Right lung (tissue), 5 donors: Measurements from ENCODE around the gene PDIA5. TPM values are rescaled to one million over a fixed set of nuclear protein-coding genes. Genes with fewer than 3 reads are reported as not detected.

Experiments
- DNase-seq, 2 donors: peaks; one replicate each; pipeline ENCODE4 v3.0.0-alpha.2; 2013
- polyA plus RNA-seq, 5 donors: library from polyadenylated mRNA; unstranded; fragments of 120-200 nt; gene quantifications; one replicate each; pipeline versions ENCODE4 v1.2.1 to v1.2.3, GENCODE V29; 2013; ENCODE audit warnings: inconsistent platforms in 1 of 5, low replicate concordance in 1 of 5; ENCODE audit not compliant: insufficient read length in 5 of 5, insufficient read depth in 1 of 5

PDIA5 gene
- polyA plus RNA-seq, 5 donors = 25.8 to 33.8 (median 30.6) TPM

- no peak for DNase-seq
Observed at GRCh38 chr3:123161167-123161566, 94.3 kb downstream of the PDIA5 start.

GRCh38 chr3:123163141-123163540, 96.3 kb downstream of the PDIA5 start:
- no peak for DNase-seq

GRCh38 chr3:123165163-123165562, 98.3 kb downstream of the PDIA5 start:
- DNase-seq = no peak

- DNase-seq = no peak
Observed at GRCh38 chr3:123167686-123168085, 100.9 kb downstream of the PDIA5 start.

- DNase-seq = no peak
Observed at GRCh38 chr3:123168122-123168521, 101.3 kb downstream of the PDIA5 start.

- DNase-seq = no peak
Observed at GRCh38 chr3:123168605-123169004, 101.8 kb downstream of the PDIA5 start.

- no peak for DNase-seq
Observed at GRCh38 chr3:123169492-123169929, 102.7 kb downstream of the PDIA5 start.

GRCh38 chr3:123169930-123170329, 103.1 kb downstream of the PDIA5 start:
- no peak for DNase-seq

GRCh38 chr3:123180791-123181190, 114.0 kb downstream of the PDIA5 start:
- DNase-seq = no peak

GRCh38 chr3:123186695-123187094, 119.9 kb downstream of the PDIA5 start:
- DNase-seq = no peak

GRCh38 chr3:123188058-123188457, 121.2 kb downstream of the PDIA5 start:
- DNase-seq = no peak

GRCh38 chr3:123193448-123194101, 126.8 kb downstream of the PDIA5 start:
- no peak for DNase-seq

GRCh38 chr3:123194552-123194951, 127.7 kb downstream of the PDIA5 start:
- DNase-seq = no peak

GRCh38 chr3:123198372-123198771, 131.5 kb downstream of the PDIA5 start:
- DNase-seq = no peak

GRCh38 chr3:123201223-123201556, 134.4 kb downstream of the PDIA5 start:
- DNase-seq = no peak

GRCh38 chr3:123201557-123202427, 135.0 kb downstream of the PDIA5 start, which contains the start of gene SEC22A:
TSS of gene SEC22A (plus strand) at chr3:123201943. CDS start at chr3:123209218, 7,275 bp downstream.
- DNase-seq = peak; percentile 93 to 94

- DNase-seq = peak; percentile 9 to 21
Observed at GRCh38 chr3:123202451-123202850, 135.6 kb downstream of the PDIA5 start.

Other genes starting within 250 kb of the PDIA5 start
- 1 to 10 TPM; 5.8 to 9.4 (median 6.5) TPM for gene SEMA5B, start 39.3 kb upstream of the PDIA5 start, polyA plus RNA-seq
- gene SEC22A, start 134.9 kb downstream of the PDIA5 start, polyA plus RNA-seq = 10 to 100 TPM; 26.9 to 37.1 (median 29.9) TPM